ENCODE results near the gene SMYD3. TPM values are rescaled to one million over a fixed set of nuclear protein-coding genes. Genes with fewer than 3 reads are reported as not detected.

SMYD3 gene
- total and polyA plus RNA-seq, 2 of the 4 experiments (the other 2 are of a cell fraction), result 26.5 to 37.6 TPM

- Histone ChIP-seq H3K23ac (ENCODE audit: low read depth, low read length) (peak overlapping the region; percentile 71), H2AK5ac (ENCODE audit: low read depth, low read length) (peak overlapping the region; percentile 90), H3K18ac (ENCODE audit: low read depth, low read length) (peak overlapping the region; percentile 84), H3K4me2 (ENCODE audit: low read depth, low read length) (0 out of 2 replicates have a peak overlapping the region, but pooled peaks have one; percentile 23), H2BK120ac (ENCODE audit: low read depth, low read length) (peak overlapping the region; percentile 90; the same call in 1 of the 2 replicates), H3K9me1 (ENCODE audit: insufficient read depth, low read length) (peaks cover 35% of the 10 kb centered on the region), H3K4ac (ENCODE audit: low read depth, low read length) (peak overlapping the region; percentile 87), H2BK15ac (ENCODE audit: low read depth, low read length) (peak overlapping the region; percentile 85; the same call in 2 of the 3 replicates), H3K27me3 (ENCODE audit: control insufficient read depth, insufficient read depth, low read length) (no peaks in the 10 kb centered on the region), H4K20me1 (ENCODE audit: insufficient read depth, low read length) (no peaks in the 10 kb centered on the region), H3K14ac (replicated peaks; ENCODE audit: low read depth, low read length) (peak overlapping the region; percentile 92), H3K9me3 (ENCODE audit: control insufficient read depth, insufficient read depth, low read length) (no peaks in the 10 kb centered on the region), H3K4me1 (ENCODE audit: control insufficient read depth, insufficient read depth, low read length) (peaks cover 37% of the 10 kb centered on the region), H2BK5ac (ENCODE audit: low read depth, low read length, poor library complexity, severe bottlenecking) (peak overlapping the region; percentile 81), H2AFZ (replicated peaks; ENCODE audit: low read length, poor library complexity) (no peak overlapping the region), H4K91ac (ENCODE audit: insufficient read depth, low read depth, low read length) (peak overlapping the region; percentile 58), H2AK9ac (replicated peaks; ENCODE audit: low read depth, low read length, poor library complexity) (no peak overlapping the region), H3K79me1 (ENCODE audit: low read depth in 1 of 2, low read length in 2 of 2) (peaks cover 0 to 21% of the 10 kb centered on the region in 2 experiments; a peak in 1 of 4 replicates), H2BK20ac (ENCODE audit: low read depth, low read length) (peak overlapping the region; percentile 51; the same call in 1 of the 2 replicates), H4K8ac (ENCODE audit: low read depth in 2 of 2, low read length in 2 of 2) (peak overlapping the region; percentile 46 to 58; a peak in 2 of 4 replicates), H3K36me3 (ENCODE audit: control insufficient read depth, insufficient read depth, low read length) (no peaks in the 10 kb centered on the region), H3K56ac (ENCODE audit: extremely low read depth, insufficient read depth, low read length) (no peak overlapping the region), H3K4me3 (ENCODE audit: insufficient read depth, low read depth, low read length) (no peak overlapping the region), H3K9ac (ENCODE audit: low read depth, low read length) (peak overlapping the region; percentile 52; the same call in 1 of the 2 replicates), H4K5ac (ENCODE audit: low read depth, low read length) (peak overlapping the region; percentile 87), H3K27ac (ENCODE audit: insufficient read depth, low read length) (peak overlapping the region; percentile 80; the same call in 1 of the 2 replicates)
- intact Hi-C loops (cut with micrococcal nuclease) (no loop called here), in situ Hi-C loops (cut with MboI; ENCODE audit: low sequenced_read_pairs) (no loop called here), dilution Hi-C loops (cut with HindIII; ENCODE audit: low sequenced_read_pairs, unreplicated experiment) (no loop called here)
- POLR2A ChIA-PET (ENCODE audit: unreplicated experiment), result no interaction called here
- ATAC-seq (ENCODE audit: low read depth), result peak; percentile 31
- peak; percentile 71 for DNase-seq
- BruUV-seq (replicated peaks), result no TSS peak
- CTCF ChIA-PET, result interaction anchor here (1.3 kb wide), 1 partner anchor 9 kb away, joined by 3 read pairs; no protein-coding TSS in a partner anchor
- TF ChIP-seq FOS (IDR thresholded peaks at IDR 0.05; ENCODE audit: low read depth, low read length) (0 out of 2 replicates have a peak, but pooled peaks have one; percentile 13), CEBPB (IDR thresholded peaks at IDR 0.05; ENCODE audit: low read depth, low read length) (peak; percentile 86), ELK1 (IDR thresholded peaks at IDR 0.05; ENCODE audit: borderline replicate concordance, low read depth, low read length) (no peak)
- WGBS, 2 experiments (ENCODE audit: extremely low coverage in 2 of 2, insufficient read length in 1 of 2), result 0% methylated on average over 2 of the region's 8 CpGs; no CpG with 5 or more reads in 1 of the 2 experiments
Measured at GRCh38 chr1:245860657-245861544, 646.2 kb downstream of the SMYD3 start.
